GM23338 (cell line): ENCODE data around the gene SLC6A1. TPM values are rescaled to one million over a fixed set of nuclear protein-coding genes. Genes with fewer than 3 reads are reported as not detected.

ENCODE experiments used
- ATAC-seq: fragments of 200-7000 bp; cut with Tn5 transposase; 3 replicates; pipeline ENCODE4 v1.9.1; 2020
- DNase-seq: peaks from one replicate; pipeline ENCODE4 v3.0.0-alpha.2; 2015; ENCODE audit warnings: low spot score
- H2AFZ ChIP-seq: fragments of 200-600 bp; sonication (generic); 2 replicates; pipeline ENCODE4 v1.8.0; 2016; ENCODE audit warnings: antibody characterized with exemption, mild to moderate bottlenecking, moderate library complexity
- H3F3A ChIP-seq: fragments of 200-600 bp; sonication (generic); replicated peaks from 2 replicates; pipeline ENCODE4 v1.8.0; 2017; ENCODE audit warnings: antibody characterized with exemption, mixed run types, low read depth
- H3K27ac ChIP-seq: fragments of 200-600 bp; sonication (generic); 2 replicates; pipeline ENCODE4 v1.6.1; 2016; ENCODE audit warnings: low read depth
- H3K27me3 ChIP-seq: fragments of 200-600 bp; sonication (generic); 2 replicates; pipeline ENCODE4 v1.8.0; 2016; ENCODE audit warnings: mild to moderate bottlenecking, mixed run types, moderate library complexity; ENCODE audit not compliant: insufficient read depth
- H3K36me3 ChIP-seq: fragments of 200-600 bp; sonication (generic); 2 replicates; pipeline ENCODE4 v1.8.0; 2016; ENCODE audit warnings: mild to moderate bottlenecking; ENCODE audit not compliant: insufficient read depth
- H3K4me1 ChIP-seq: fragments of 200-600 bp; sonication (generic); 2 replicates; pipeline ENCODE4 v1.8.0; 2016; ENCODE audit warnings: mild to moderate bottlenecking, moderate library complexity; ENCODE audit not compliant: insufficient read depth
- H3K4me2 ChIP-seq: fragments of 200-600 bp; sonication (generic); 2 replicates; pipeline ENCODE4 v1.7.1; 2017; ENCODE audit warnings: mixed run types
- H3K4me3 ChIP-seq: fragments of 200-600 bp; sonication (generic); 2 replicates; pipeline ENCODE4 v1.6.1; 2016; ENCODE audit warnings: mixed run types
- H3K79me2 ChIP-seq: fragments of 200-600 bp; sonication (generic); replicated peaks from 2 replicates; pipeline ENCODE4 v1.8.0; 2017; ENCODE audit warnings: mild to moderate bottlenecking; ENCODE audit not compliant: insufficient read depth
- H3K9me2 ChIP-seq: fragments of 200-600 bp; sonication (generic); 2 replicates; pipeline ENCODE4 v1.8.0; 2017; ENCODE audit not compliant: insufficient read depth
- H4K20me1 ChIP-seq: fragments of 200-600 bp; sonication (generic); replicated peaks from 2 replicates; pipeline ENCODE4 v1.8.0; 2017; ENCODE audit warnings: mild to moderate bottlenecking; ENCODE audit not compliant: insufficient read depth
- H3K27ac Mint-ChIP-seq: 2 replicates; pipeline ENCODE4 v1.8.0; 2020; ENCODE audit warnings: inconsistent platforms, mild to moderate bottlenecking, moderate library complexity, mixed read lengths
- H3K27me3 Mint-ChIP-seq: 3 replicates; pipeline ENCODE4 v1.8.0; 2022; ENCODE audit warnings: low read depth, mild to moderate bottlenecking, moderate library complexity, mixed read lengths, inconsistent platforms; ENCODE audit not compliant: insufficient read depth, poor library complexity
- H3K36me3 Mint-ChIP-seq: 3 replicates; pipeline ENCODE4 v1.8.0; 2021; ENCODE audit warnings: low read depth, mild to moderate bottlenecking, inconsistent platforms, moderate library complexity, mixed read lengths
- H3K4me1 Mint-ChIP-seq: 3 replicates; pipeline ENCODE4 v1.8.0; 2020; ENCODE audit warnings: mild to moderate bottlenecking, inconsistent platforms, mixed read lengths
- H3K4me3 Mint-ChIP-seq: 3 replicates; pipeline ENCODE4 v1.8.0; 2021; ENCODE audit warnings: moderate library complexity, mild to moderate bottlenecking, inconsistent platforms, mixed read lengths
- H3K9me3 Mint-ChIP-seq: 3 replicates; pipeline ENCODE4 v1.8.0; 2020; ENCODE audit warnings: moderate library complexity, mild to moderate bottlenecking, inconsistent platforms, mixed read lengths
- CREB1 ChIP-seq: fragments of 250-450 bp; sonication (Bioruptor Pico); IDR thresholded peaks from 2 replicates; pipeline ENCODE4 v1.5.0; 2020; ENCODE audit warnings: low read depth, mild to moderate bottlenecking, moderate library complexity
- EZH2 ChIP-seq: fragments of 200-600 bp; sonication (generic); IDR thresholded peaks from one replicate; pipeline ENCODE4 v1.8.0; 2017; ENCODE audit warnings: antibody characterized with exemption, mild to moderate bottlenecking, low read depth; ENCODE audit not compliant: unreplicated experiment
- JUNB ChIP-seq: IDR thresholded peaks from one replicate; pipeline ENCODE4 v1.6.1; 2016; ENCODE audit warnings: antibody characterized with exemption; ENCODE audit not compliant: unreplicated experiment
- NANOG ChIP-seq: IDR thresholded peaks from 2 replicates; pipeline ENCODE4 v1.6.1; 2016; ENCODE audit warnings: antibody characterized with exemption, borderline replicate concordance
- ZNF331 ChIP-seq: fragments of 250-450 bp; sonication (Bioruptor Pico); IDR thresholded peaks from 2 replicates; pipeline ENCODE4 v1.5.0; 2020; ENCODE audit warnings: low read depth, mild to moderate bottlenecking, moderate library complexity
- polyA plus RNA-seq: library from polyadenylated mRNA; unstranded; fragments of >200 nt; fragmentation: Nextera tagmentation; extraction: Ambion mirVana; gene quantifications from 2 replicates; pipeline ENCODE4 v1.2.1, GENCODE V29; 2016
- total RNA-seq: library from RNA; depleted of rRNA; stranded (reverse); fragments of >200 nt; shearing (Covaris generic); gene quantifications from 2 replicates; pipeline ENCODE4 v1.2.3, GENCODE V29; 2014
- TF ChIP-seq, protein P1 (sequence below): IDR thresholded peaks from one replicate; pipeline ENCODE4 v1.6.1; 2018; ENCODE audit warnings: antibody characterized with exemption; ENCODE audit not compliant: unreplicated experiment
- TF ChIP-seq, protein P2 (sequence below): IDR thresholded peaks from 2 replicates; pipeline ENCODE4 v1.6.1; 2016; ENCODE audit warnings: antibody characterized with exemption
- TF ChIP-seq, protein P3 (sequence below), 2 experiments: fragments of 200-600 bp in 1 of 2; sonication (generic) in 1 of 2; conservative IDR thresholded peaks; 2 replicates each; pipeline versions ENCODE4 v1.5.1 to v1.6.1; 2016 to 2017; ENCODE audit warnings: antibody characterized with exemption in 2 of 2, low read depth in 2 of 2, mild to moderate bottlenecking in 2 of 2, moderate library complexity in 1 of 2

Gene SLC6A1
- total and polyA plus RNA-seq, 2 experiments from 2014 or later: 0.16 to 0.28 TPM

DNA sequence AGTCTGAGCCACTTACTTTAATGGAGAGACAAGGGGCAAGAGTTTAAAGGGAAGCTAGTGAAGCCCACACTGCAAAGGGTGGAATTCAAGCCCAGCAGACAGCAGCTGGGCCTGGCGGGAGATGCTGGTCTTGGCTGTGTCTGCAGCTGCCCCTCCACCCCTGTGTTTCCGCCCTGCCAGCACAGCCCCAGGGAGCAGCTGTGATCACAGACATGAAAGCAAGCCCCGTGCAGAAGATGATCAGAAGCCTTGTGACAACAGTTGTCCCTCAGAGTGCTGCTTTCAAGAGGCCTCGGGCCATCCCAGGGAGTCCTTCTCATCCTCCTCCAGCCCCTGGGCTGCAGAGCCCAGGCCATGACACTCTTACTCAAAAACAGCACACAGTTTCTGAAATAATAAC is 24.1 kb upstream of the SLC6A1 start (continued):
- TF ChIP-seq, protein P1, sequence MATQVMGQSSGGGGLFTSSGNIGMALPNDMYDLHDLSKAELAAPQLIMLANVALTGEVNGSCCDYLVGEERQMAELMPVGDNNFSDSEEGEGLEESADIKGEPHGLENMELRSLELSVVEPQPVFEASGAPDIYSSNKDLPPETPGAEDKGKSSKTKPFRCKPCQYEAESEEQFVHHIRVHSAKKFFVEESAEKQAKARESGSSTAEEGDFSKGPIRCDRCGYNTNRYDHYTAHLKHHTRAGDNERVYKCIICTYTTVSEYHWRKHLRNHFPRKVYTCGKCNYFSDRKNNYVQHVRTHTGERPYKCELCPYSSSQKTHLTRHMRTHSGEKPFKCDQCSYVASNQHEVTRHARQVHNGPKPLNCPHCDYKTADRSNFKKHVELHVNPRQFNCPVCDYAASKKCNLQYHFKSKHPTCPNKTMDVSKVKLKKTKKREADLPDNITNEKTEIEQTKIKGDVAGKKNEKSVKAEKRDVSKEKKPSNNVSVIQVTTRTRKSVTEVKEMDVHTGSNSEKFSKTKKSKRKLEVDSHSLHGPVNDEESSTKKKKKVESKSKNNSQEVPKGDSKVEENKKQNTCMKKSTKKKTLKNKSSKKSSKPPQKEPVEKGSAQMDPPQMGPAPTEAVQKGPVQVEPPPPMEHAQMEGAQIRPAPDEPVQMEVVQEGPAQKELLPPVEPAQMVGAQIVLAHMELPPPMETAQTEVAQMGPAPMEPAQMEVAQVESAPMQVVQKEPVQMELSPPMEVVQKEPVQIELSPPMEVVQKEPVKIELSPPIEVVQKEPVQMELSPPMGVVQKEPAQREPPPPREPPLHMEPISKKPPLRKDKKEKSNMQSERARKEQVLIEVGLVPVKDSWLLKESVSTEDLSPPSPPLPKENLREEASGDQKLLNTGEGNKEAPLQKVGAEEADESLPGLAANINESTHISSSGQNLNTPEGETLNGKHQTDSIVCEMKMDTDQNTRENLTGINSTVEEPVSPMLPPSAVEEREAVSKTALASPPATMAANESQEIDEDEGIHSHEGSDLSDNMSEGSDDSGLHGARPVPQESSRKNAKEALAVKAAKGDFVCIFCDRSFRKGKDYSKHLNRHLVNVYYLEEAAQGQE: no peak
- no peak for TF ChIP-seq CREB1 (CRISPR knock-in tag)
- TF ChIP-seq, protein P2, sequence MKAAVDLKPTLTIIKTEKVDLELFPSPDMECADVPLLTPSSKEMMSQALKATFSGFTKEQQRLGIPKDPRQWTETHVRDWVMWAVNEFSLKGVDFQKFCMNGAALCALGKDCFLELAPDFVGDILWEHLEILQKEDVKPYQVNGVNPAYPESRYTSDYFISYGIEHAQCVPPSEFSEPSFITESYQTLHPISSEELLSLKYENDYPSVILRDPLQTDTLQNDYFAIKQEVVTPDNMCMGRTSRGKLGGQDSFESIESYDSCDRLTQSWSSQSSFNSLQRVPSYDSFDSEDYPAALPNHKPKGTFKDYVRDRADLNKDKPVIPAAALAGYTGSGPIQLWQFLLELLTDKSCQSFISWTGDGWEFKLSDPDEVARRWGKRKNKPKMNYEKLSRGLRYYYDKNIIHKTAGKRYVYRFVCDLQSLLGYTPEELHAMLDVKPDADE: no peak
- no peak for TF ChIP-seq ZNF331
- no peak for TF ChIP-seq NANOG
- TF ChIP-seq, protein P3, sequence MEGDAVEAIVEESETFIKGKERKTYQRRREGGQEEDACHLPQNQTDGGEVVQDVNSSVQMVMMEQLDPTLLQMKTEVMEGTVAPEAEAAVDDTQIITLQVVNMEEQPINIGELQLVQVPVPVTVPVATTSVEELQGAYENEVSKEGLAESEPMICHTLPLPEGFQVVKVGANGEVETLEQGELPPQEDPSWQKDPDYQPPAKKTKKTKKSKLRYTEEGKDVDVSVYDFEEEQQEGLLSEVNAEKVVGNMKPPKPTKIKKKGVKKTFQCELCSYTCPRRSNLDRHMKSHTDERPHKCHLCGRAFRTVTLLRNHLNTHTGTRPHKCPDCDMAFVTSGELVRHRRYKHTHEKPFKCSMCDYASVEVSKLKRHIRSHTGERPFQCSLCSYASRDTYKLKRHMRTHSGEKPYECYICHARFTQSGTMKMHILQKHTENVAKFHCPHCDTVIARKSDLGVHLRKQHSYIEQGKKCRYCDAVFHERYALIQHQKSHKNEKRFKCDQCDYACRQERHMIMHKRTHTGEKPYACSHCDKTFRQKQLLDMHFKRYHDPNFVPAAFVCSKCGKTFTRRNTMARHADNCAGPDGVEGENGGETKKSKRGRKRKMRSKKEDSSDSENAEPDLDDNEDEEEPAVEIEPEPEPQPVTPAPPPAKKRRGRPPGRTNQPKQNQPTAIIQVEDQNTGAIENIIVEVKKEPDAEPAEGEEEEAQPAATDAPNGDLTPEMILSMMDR (conservative IDR thresholded peaks at IDR 0.05; ENCODE audit: low read depth in 2 of 2): no peak
- TF ChIP-seq EZH2: no peak

DNA sequence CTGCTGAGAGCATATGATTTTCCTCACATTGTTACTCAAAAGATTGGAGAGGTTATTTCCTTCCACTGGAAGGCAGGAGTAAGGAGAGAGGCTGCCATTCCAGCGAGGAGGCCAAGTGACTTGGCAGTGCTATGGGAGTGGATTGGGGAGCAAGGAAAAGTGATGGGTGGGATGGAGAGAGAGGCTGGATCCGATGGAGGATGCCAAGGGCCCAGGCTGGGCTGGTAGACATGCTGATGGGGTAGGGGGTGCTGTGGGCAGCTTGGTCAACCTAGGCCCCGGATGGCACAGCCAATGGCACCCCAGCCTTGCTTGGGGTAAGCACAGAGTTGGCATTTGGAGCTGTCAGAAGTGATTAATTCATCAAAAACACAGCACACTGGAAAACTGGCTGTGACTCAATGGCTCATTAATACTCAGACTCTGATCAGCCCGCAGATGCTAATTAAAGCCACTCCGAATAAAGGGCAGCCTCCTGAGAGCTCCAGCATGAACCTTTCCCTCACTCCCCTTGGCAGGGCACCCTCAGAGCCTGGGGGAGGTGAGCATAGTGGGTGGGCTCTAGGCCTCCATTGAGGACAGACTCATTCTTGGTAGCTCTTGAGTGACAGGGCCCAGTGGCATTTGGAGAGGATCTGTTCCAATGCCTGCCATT is 22.1 kb upstream of the SLC6A1 start:
- no peak overlapping the region for H3K4me2 ChIP-seq
- H2AFZ ChIP-seq: no peak overlapping the region
- no peaks in the 10 kb centered on the region for H3K27me3 ChIP-seq
- no peak overlapping the region for H3K27ac Mint-ChIP-seq
- no peaks in the 10 kb centered on the region for H3K36me3 Mint-ChIP-seq
- H3K4me3 ChIP-seq: no peak overlapping the region
- no peaks in the 10 kb centered on the region for H3K9me3 Mint-ChIP-seq
- H3K4me3 Mint-ChIP-seq: no peak overlapping the region
- ATAC-seq (no peak), DNase-seq (no peak)
- H4K20me1 ChIP-seq: no peaks in the 10 kb centered on the region
- H3K79me2 ChIP-seq: no peaks in the 10 kb centered on the region
- peaks cover 12% of the 10 kb centered on the region for H3K4me1 ChIP-seq
- no peaks in the 10 kb centered on the region for H3K36me3 ChIP-seq
- peaks cover 13% of the 10 kb centered on the region for H3K27me3 Mint-ChIP-seq
- no peak overlapping the region for H3K27ac ChIP-seq
- peaks cover 34% of the 10 kb centered on the region for H3K4me1 Mint-ChIP-seq
- H3F3A ChIP-seq: no peaks in the 10 kb centered on the region
- TF ChIP-seq, protein P1: no peak
- TF ChIP-seq CREB1 (CRISPR knock-in tag) (no peak), JUNB (no peak)
- 0 out of 2 replicates have a peak, but pooled peaks cover 3% of the 10 kb centered on the region for H3K9me2 ChIP-seq
